Naive thymus-derived CD4-positive, alpha-beta T cell (primary cell): Measurements from ENCODE around the gene UBE2C. TPM values are rescaled to one million over a fixed set of nuclear protein-coding genes. Genes with fewer than 3 reads are reported as not detected.
"Not testable (repeated sequence)": the region's sequence is repeated elsewhere in the genome, so short reads cannot be mapped to it uniquely, and the experiment has no call there.

ENCODE experiments used
- ATAC-seq: fragments of 150-1000 bp; cut with Tn5 transposase; 2 replicates; pipeline ENCODE4 v1.10.0; 2021; ENCODE audit warnings: mild to moderate bottlenecking, moderate library complexity
- CTCF ChIA-PET: fragments of 350-600 bp; sonication (Branson Sonifier 250); formaldehyde crosslinking; loops from one replicate; lab custom pipeline; 2021; ENCODE audit warnings: antibody characterized with exemption; lab: Charles Lee
- POLR2A ChIA-PET: fragments of 350-600 bp; sonication (Branson Sonifier 250); formaldehyde crosslinking; loops from one replicate; lab custom pipeline; 2021; ENCODE audit warnings: antibody characterized with exemption, inconsistent platforms; lab: Charles Lee
- DNase-seq, 9 donors: peaks; one replicate each; pipeline versions ENCODE4 v3.0.0 to v3.0.0-alpha.2; 2020 to 2022; ENCODE audit warnings: mixed read lengths in 1 of 9
- H3K27ac ChIP-seq: one replicate; pipeline ENCODE4 v1.7.0; 2013; ENCODE audit warnings: mild to moderate bottlenecking, low read depth, low read length, moderate library complexity
- H3K27me3 ChIP-seq, 2 donors: one replicate each; pipeline ENCODE4 v1.7.0; 2013; ENCODE audit warnings: low read length in 2 of 2, mild to moderate bottlenecking in 2 of 2, moderate library complexity in 2 of 2; ENCODE audit not compliant: control insufficient read depth in 2 of 2, insufficient read depth in 2 of 2
- H3K36me3 ChIP-seq, 3 experiments: 1 replicate in 2 of 3; 2 replicates in 1 of 3; pipeline ENCODE4 v1.7.0; 2013; ENCODE audit warnings: low read length in 3 of 3, mild to moderate bottlenecking in 3 of 3, moderate library complexity in 1 of 3; ENCODE audit not compliant: insufficient read depth in 3 of 3, control insufficient read depth in 2 of 3
- H3K4me1 ChIP-seq, 2 donors: one replicate each; pipeline ENCODE4 v1.7.0; 2013; ENCODE audit warnings: low read length in 2 of 2, mild to moderate bottlenecking in 2 of 2, moderate library complexity in 1 of 2; ENCODE audit not compliant: control insufficient read depth in 2 of 2, insufficient read depth in 2 of 2
- H3K4me3 ChIP-seq: 2 replicates; pipeline ENCODE4 v1.7.0; 2013; ENCODE audit warnings: mild to moderate bottlenecking, low read length
- H3K9me3 ChIP-seq, 3 experiments: 1 replicate in 2 of 3; 2 replicates in 1 of 3; pipeline ENCODE4 v1.7.0; 2013; ENCODE audit warnings: low read length in 3 of 3; ENCODE audit not compliant: control insufficient read depth in 2 of 3
- H3K27ac Mint-ChIP-seq, 9 donors: one replicate each; pipeline ENCODE4 v1.8.0; 2020 to 2022; ENCODE audit warnings: mixed read lengths in 9 of 9, mild to moderate bottlenecking in 8 of 9, moderate library complexity in 5 of 9, inconsistent platforms in 2 of 9
- H3K27me3 Mint-ChIP-seq, 5 donors: one replicate each; pipeline ENCODE4 v1.8.0; 2021 to 2022; ENCODE audit warnings: mixed read lengths in 5 of 5, mild to moderate bottlenecking in 1 of 5
- H3K36me3 Mint-ChIP-seq, 5 donors: one replicate each; pipeline ENCODE4 v1.8.0; 2020 to 2022; ENCODE audit warnings: mixed read lengths in 5 of 5, mild to moderate bottlenecking in 3 of 5, inconsistent platforms in 1 of 5
- H3K4me1 Mint-ChIP-seq, 7 donors: one replicate each; pipeline ENCODE4 v1.8.0; 2020 to 2022; ENCODE audit warnings: mixed read lengths in 7 of 7, mild to moderate bottlenecking in 3 of 7, inconsistent platforms in 1 of 7
- H3K4me3 Mint-ChIP-seq, 10 donors: one replicate each; pipeline ENCODE4 v1.8.0; 2020 to 2022; ENCODE audit warnings: mild to moderate bottlenecking in 10 of 10, mixed read lengths in 10 of 10, moderate library complexity in 6 of 10, inconsistent platforms in 2 of 10
- H3K9me3 Mint-ChIP-seq, 11 donors: one replicate each; pipeline ENCODE4 v1.8.0; 2020 to 2022; ENCODE audit warnings: mixed read lengths in 11 of 11, mild to moderate bottlenecking in 4 of 11, inconsistent platforms in 1 of 11, moderate library complexity in 1 of 11
- intact Hi-C, 2 donors: fragments of 100-400 bp; cut with micrococcal nuclease; formaldehyde crosslinking; loops; one replicate each; pipeline ENCODE4 v1.15.1; 2023
- polyA plus RNA-seq, 2 donors: library from polyadenylated mRNA; unstranded; fragments of 300-500 nt; fragmentation: Illumina TruSeq; gene quantifications; one replicate each; pipeline ENCODE4 v1.2.3, GENCODE V29; 2021
- total RNA-seq, 6 experiments: library from RNA in 5 of 6; stranded (reverse) in 5 of 6; gene quantifications; 1 replicate in 5 of 6; 2 replicates in 1 of 6; pipeline ENCODE4 v1.2.3 and lab custom pipeline; 2021 to 2026

The UBE2C gene
- total RNA-seq (100 to 1,000 TPM in 1 of 5 experiments, under 1 TPM in 3, not detected in 1; 0.50 to 129 (median 0.75) TPM), polyA plus RNA-seq (not detected), total RNA-seq (lab: John Stamatoyannopoulos, UW) (not detected)

DNA sequence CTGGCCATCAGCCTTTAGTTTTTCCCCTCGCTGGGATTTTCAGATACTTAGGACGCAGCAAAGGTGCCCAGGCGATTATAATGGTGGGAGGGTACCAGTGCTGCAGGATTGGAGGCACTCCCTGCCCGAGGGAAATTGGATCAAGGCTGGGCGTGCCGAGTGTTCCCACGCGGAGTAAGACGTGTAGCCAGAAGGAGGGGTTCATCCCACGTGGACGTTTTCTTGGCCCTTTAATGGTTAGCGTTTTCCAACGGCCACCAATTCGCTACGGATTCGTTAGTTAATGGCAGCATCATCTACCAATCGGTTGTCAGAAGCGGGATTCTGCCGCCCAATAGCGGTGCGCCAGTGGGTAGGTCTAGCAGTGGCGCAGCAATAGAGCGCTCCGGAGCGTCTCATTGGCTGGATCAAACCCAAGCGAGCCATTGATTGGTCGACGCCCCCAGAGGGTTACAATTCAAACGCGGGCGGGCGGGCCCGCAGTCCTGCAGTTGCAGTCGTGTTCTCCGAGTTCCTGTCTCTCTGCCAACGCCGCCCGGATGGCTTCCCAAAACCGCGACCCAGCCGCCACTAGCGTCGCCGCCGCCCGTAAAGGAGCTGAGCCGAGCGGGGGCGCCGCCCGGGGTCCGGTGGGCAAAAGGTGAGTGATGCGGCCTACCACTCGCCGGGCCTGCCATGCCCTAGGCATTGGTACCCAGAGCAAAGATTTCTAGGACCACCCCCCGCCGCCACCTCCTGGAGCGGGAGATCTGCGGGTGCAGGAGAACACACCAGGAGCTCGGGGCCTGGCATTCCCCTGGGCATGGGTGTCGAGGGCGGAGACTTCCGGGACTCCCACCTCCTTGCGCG, at the start of gene UBE2C:
Gene UBE2C, plus strand, starts transcription at position 488 of the 849 bp plus-strand sequence. Its CDS starts 52 bp downstream, at position 540.
- no peaks in the 10 kb centered on the region for H3K27me3 Mint-ChIP-seq
- Histone ChIP-seq H3K36me3 (peaks cover 0 to 36% (median 0%) of the 10 kb centered on the region in 3 experiments), H3K27ac (peak within 1 kb of the TSS; percentile 63), H3K4me1 (peaks cover 0 to 12% of the 10 kb centered on the region in 2 donors), H3K4me3 (peak within 1 kb of the TSS; percentile 52), H3K9me3 (no peaks in the 10 kb centered on the region), H3K27me3 (no peaks in the 10 kb centered on the region)
- H3K4me1 Mint-ChIP-seq = peaks cover 3 to 42% (median 16%) of the 10 kb centered on the region in 7 donors
- H3K36me3 Mint-ChIP-seq = peaks cover 5 to 39% (median 15%) of the 10 kb centered on the region in 5 donors
- H3K9me3 Mint-ChIP-seq = no peaks in the 10 kb centered on the region
- peak within 1 kb of the TSS; percentile 36 to 87 (median 71) for H3K27ac Mint-ChIP-seq
- DNase-seq (peak; percentile 73 to 95 (median 92)), ATAC-seq (peak; percentile 100)
- ChIA-PET POLR2A (interaction anchor here (1.4 kb wide), 1 partner anchor 44 kb away, joined by 4 read pairs; no protein-coding TSS in a partner anchor), CTCF (no interaction called here)
- H3K4me3 Mint-ChIP-seq = peak within 1 kb of the TSS; percentile 79 to 96 (median 84)
- intact Hi-C loops = loop anchor here (1.0 to 5.0 kb wide), 10 partner anchors 13 to 275 kb away; partner anchors contain the start of genes ACOT8 (in 2 of the 2), CTSA (in 2 of the 2), DNTTIP1 (in 2 of the 2) and NEURL2 (in 2 of the 2)

DNA sequence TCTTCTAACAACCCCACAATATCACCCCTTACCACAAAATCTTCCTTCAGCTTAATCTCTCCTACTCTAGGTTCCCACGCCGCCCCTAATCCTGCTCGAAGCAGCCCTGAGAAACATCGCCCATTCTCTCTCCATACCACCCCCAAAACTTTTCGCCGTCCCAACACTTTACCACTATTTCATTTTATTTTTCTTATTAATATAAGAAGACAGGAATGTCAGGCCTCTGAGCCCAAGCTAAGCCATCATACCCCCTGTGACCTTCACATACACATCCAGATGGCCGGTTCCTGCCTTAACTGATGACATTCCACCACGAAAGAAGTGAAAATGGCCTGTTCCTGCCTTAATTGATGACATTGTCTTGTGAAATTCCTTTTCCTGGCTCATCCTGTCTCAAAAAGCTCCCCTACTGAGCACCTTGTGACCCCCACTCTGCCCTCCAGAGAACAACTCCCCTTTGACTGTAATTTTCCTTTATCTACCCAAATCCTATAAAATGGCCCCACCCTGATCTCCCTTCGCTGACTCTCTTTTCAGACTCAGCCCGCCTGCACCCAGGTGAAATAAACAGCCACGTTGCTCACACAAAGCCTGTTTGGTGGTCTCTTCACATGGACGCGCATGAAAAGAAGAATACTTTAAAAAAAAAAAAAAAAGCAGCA, 47.7 kb upstream of the UBE2C start:
- POLR2A ChIA-PET, H3K27me3 ChIP-seq, H3K36me3 Mint-ChIP-seq, H3K27ac ChIP-seq, H3K27ac Mint-ChIP-seq, H3K36me3 ChIP-seq, DNase-seq, H3K9me3 Mint-ChIP-seq, H3K4me3 Mint-ChIP-seq, H3K4me1 Mint-ChIP-seq, ATAC-seq, H3K9me3 ChIP-seq, H3K4me3 ChIP-seq, H3K4me1 ChIP-seq, intact Hi-C loops, CTCF ChIA-PET: not testable (repeated sequence)
- H3K27me3 Mint-ChIP-seq = peaks cover 0 to 14% (median 8%) of the 10 kb centered on the region in 5 donors

- no peak overlapping the region for H3K27ac ChIP-seq
- ChIA-PET CTCF (interaction anchor here (0.7 kb wide), 1 partner anchor 9 kb away, joined by 3 read pairs; no protein-coding TSS in a partner anchor), POLR2A (no interaction called here)
- no peak for DNase-seq
- H3K27me3 Mint-ChIP-seq = peaks cover 0 to 10% (median 7%) of the 10 kb centered on the region in 5 donors
- H3K27ac Mint-ChIP-seq = no peak overlapping the region
- H3K4me1 ChIP-seq = no peaks in the 10 kb centered on the region
- H3K36me3 ChIP-seq = no peaks in the 10 kb centered on the region
- H3K36me3 Mint-ChIP-seq = no peaks in the 10 kb centered on the region
- intact Hi-C loops = no loop called here
- H3K4me3 Mint-ChIP-seq = no peak overlapping the region
- H3K27me3 ChIP-seq = no peaks in the 10 kb centered on the region
- no peaks in the 10 kb centered on the region for H3K4me1 Mint-ChIP-seq
- H3K9me3 ChIP-seq = no peaks in the 10 kb centered on the region
- ATAC-seq = no peak
- H3K9me3 Mint-ChIP-seq = no peaks in the 10 kb centered on the region
- H3K4me3 ChIP-seq = no peak overlapping the region
These were observed 47.1 kb upstream of the UBE2C start for GRCh38 chr20:45765307-45765875.

GRCh38 chr20:45765980-45766379, 46.5 kb upstream of the UBE2C start:
- Histone ChIP-seq H3K27me3 (no peaks in the 10 kb centered on the region), H3K4me1 (no peaks in the 10 kb centered on the region), H3K4me3 (no peak overlapping the region), H3K27ac (no peak overlapping the region), H3K36me3 (no peaks in the 10 kb centered on the region), H3K9me3 (no peaks in the 10 kb centered on the region)
- H3K27me3 Mint-ChIP-seq = peaks cover 0 to 5% (median 4%) of the 10 kb centered on the region in 5 donors
- H3K36me3 Mint-ChIP-seq = no peaks in the 10 kb centered on the region
- CTCF ChIA-PET = interaction anchor here (0.7 kb wide), 1 partner anchor 9 kb away, joined by 3 read pairs; no protein-coding TSS in a partner anchor
- no peaks in the 10 kb centered on the region for H3K9me3 Mint-ChIP-seq
- DNase-seq (no peak), ATAC-seq (no peak)
- H3K4me3 Mint-ChIP-seq = no peak overlapping the region
- intact Hi-C loops = no loop called here
- POLR2A ChIA-PET = no interaction called here
- peak overlapping the region in 1 of 9 donors; percentile 47 for H3K27ac Mint-ChIP-seq
- peaks cover 0 to 4% (median 2%) of the 10 kb centered on the region in 7 donors for H3K4me1 Mint-ChIP-seq

GRCh38 chr20:45768479-45768878, 44.0 kb upstream of the UBE2C start:
- intact Hi-C loops = no loop called here
- H3K4me1 Mint-ChIP-seq = peaks cover 0 to 5% (median 4%) of the 10 kb centered on the region in 7 donors
- ChIA-PET CTCF (interaction anchor here (4.4 kb wide), 1 partner anchor 450 kb away, joined by 67 read pairs; no protein-coding TSS in a partner anchor), POLR2A (no interaction called here)
- Histone ChIP-seq H3K4me3 (no peak overlapping the region), H3K4me1 (no peaks in the 10 kb centered on the region), H3K27ac (no peak overlapping the region), H3K27me3 (no peaks in the 10 kb centered on the region), H3K9me3 (no peaks in the 10 kb centered on the region), H3K36me3 (no peaks in the 10 kb centered on the region)
- H3K9me3 Mint-ChIP-seq = no peaks in the 10 kb centered on the region
- H3K36me3 Mint-ChIP-seq = no peaks in the 10 kb centered on the region
- no peak overlapping the region for H3K27ac Mint-ChIP-seq
- ATAC-seq (no peak), DNase-seq (no peak)
- H3K4me3 Mint-ChIP-seq = no peak overlapping the region
- H3K27me3 Mint-ChIP-seq = no peaks in the 10 kb centered on the region

DNA sequence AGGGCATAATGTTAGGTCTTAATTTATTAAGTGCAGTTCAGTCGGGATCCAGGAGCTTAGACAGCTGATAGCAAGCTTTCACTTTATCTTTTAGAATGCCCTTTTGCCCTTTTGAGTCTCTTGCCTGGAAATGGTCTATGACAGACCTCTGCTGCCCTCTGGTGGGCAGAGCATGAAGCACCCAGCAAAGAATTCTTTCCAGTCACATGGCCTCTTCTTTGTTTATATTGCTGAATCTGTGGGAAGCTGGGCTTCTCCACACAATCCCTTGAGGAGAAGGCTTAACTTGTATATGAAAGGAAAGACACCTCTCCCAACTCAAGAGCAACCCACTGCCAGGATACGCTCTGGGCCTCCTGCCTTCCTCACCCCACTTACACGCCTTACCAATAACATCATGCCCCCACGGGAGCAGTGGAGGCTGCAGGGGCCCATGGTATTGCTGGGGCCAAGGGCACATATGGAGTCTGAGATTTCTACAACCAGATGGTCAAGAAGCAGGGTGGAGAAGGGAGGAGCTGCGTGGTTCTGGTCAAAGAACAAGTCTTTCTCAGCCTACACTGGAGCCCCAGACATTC, 41.2 kb upstream of the UBE2C start:
- no peak overlapping the region for H3K4me3 ChIP-seq
- POLR2A ChIA-PET = interaction anchor here (1.8 kb wide), 1 partner anchor 408 kb away, joined by 12 read pairs; the partner anchor contains the start of gene SYS1
- intact Hi-C loops = loop anchor here (1.0 to 5.0 kb wide), 12 partner anchors 179 to 465 kb away; partner anchors contain the start of genes RBPJL (in 2 of the 2), EPPIN (in 1 of the 2) and SYS1 (in 1 of the 2)
- no peak overlapping the region for H3K27ac ChIP-seq
- peak; percentile 59 to 84 (median 74) for DNase-seq
- H3K27ac Mint-ChIP-seq = peak overlapping the region in 3 of 9 donors; percentile 4 to 40 (median 5)
- peaks cover 0 to 5% (median 4%) of the 10 kb centered on the region in 7 donors for H3K4me1 Mint-ChIP-seq
- H3K9me3 Mint-ChIP-seq = no peaks in the 10 kb centered on the region
- H3K36me3 Mint-ChIP-seq = no peaks in the 10 kb centered on the region
- H3K36me3 ChIP-seq = no peaks in the 10 kb centered on the region
- peak; percentile 95 for ATAC-seq
- CTCF ChIA-PET = interaction anchor here (0.6 to 4.4 kb wide), 23 partner anchors 9 to 829 kb away, joined by 3 to 67 read pairs (median 3); partner anchors contain the start of genes ELMO2, SYS1 and WFDC10B
- no peaks in the 10 kb centered on the region for H3K4me1 ChIP-seq
- H3K27me3 ChIP-seq = no peaks in the 10 kb centered on the region
- peaks cover 0 to 14% (median 8%) of the 10 kb centered on the region in 5 donors for H3K27me3 Mint-ChIP-seq
- no peaks in the 10 kb centered on the region for H3K9me3 ChIP-seq
- no peak overlapping the region for H3K4me3 Mint-ChIP-seq
